HG03354 (cell line): ENCODE measurements around the gene CAND2.

Experiments used
- ATAC-seq: cut with Tn5 transposase; IDR thresholded peaks from one replicate; pipeline ENCODE4 v1.9.1; 2021; ENCODE audit warnings: mild to moderate bottlenecking; ENCODE audit not compliant: unreplicated experiment, poor library complexity, severe bottlenecking

Gene CAND2

DNA sequence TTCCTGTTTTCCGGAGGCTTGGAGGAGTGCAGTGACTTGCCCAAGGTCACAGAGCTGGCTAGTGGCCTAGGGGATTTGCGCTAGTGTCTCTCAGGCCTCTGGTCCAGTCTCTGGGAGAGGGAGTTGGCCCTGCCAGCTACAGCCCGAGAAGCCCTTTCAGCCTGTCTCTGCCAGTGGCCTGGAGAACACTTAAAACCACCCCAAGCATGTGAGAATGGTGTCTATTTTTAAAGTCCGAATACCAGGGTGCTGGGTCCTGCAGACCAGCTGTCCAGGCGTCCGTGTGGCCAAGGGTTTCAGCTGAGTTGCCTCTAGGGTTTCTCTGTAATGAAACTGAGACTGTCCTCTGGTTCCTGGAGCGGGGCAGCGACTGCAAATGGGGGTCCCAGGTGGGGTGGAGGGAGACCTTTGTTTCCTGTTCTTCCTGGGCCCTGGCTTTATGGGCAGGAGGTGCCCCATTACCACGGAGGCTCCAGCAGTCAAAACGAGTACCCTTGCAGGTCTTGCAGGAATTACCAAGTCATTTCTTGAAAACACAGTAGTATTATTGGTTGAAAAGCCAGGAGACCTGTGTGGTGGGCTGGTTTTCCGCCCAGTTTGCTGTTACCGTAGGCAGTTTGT is 2.2 kb downstream of the CAND2 start:
- no peak for ATAC-seq

DNA sequence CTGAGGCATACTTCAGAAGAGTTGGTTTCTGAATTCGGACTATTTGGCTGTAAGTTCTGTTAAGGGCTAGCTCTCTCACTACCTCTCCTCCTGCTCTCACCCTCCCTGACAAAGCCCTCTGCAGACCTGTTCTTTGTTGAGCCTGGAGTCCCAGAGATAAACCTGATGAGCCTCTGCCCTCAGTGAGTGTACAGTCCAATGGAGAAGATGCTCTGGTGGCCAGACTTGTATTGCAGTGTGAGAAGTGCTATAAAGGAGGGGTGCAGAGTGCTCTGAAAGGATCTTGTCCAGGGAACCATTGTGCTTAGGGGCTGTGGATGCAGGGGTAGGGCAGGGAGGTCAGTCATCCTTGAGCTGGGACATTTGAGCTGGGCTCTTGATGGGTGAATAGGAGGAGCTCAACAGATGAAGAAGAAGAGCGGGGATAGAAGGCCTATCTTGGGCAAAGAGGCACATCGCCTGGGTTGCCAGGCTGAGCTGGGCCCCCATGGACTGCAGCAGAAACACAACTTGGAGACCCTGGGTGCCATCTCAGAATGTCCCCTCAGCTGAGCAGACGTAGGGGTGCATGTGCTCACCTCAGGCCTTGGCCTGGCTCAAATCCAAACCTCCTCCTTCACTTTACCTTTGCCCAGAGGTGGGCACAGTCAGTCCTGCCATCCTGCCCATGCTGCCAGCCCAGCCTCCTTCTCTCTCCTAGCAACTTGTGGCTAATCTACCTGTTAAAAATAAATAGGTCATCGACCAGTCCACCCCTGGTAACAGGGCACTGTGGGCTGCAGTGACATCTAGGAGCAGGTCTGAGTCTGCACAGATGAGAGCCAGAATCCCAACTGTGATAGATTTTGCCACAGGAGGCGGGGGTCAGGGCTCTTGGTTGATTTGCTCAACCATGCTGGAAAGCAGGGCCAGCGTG is 3.3 kb downstream of the CAND2 start:
- no peak for ATAC-seq

GRCh38 chr3:12803371-12803770 is 6.9 kb downstream of the CAND2 start:
- no peak for ATAC-seq

GRCh38 chr3:12807066-12807465 is 10.6 kb downstream of the CAND2 start:
- ATAC-seq = no peak

DNA sequence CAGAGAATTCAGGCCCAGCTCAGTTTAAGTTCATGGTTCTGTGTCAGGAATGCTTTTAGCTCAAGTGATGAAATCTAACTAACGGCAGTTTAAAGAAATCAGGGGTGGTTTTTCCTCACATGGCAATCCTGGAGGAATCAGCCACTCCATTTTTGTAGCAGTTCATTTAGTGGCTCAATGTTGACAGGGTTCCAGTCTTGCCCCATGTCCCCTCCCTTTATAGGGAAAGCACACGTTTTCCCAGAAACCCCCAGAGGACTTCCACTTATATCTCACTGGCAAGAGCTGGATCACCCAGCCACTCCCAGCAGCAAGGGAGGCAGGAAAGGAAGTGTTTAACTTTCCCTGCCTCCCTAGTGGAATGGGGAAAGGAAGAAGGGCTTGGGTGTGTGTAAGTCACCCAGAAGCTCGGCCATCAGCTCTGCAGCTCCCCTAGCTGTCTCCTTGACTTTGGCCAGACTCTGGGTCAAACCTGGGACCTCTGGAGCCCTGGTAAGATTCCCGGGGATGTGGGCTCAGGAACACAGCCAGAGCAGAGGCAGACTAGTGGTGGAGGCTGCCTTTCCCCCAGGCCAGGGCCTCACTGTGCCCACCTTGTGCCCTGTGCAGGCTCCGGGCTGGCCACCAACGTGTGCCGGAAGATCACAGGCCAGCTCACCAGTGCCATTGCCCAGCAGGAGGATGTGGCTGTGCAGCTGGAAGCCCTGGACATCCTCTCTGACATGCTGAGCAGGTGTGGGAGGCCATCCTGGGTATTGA is 11.3 kb downstream of the CAND2 start:
- ATAC-seq = no peak

GRCh38 chr3:12808587-12808986 is 12.1 kb downstream of the CAND2 start:
- ATAC-seq = no peak

DNA sequence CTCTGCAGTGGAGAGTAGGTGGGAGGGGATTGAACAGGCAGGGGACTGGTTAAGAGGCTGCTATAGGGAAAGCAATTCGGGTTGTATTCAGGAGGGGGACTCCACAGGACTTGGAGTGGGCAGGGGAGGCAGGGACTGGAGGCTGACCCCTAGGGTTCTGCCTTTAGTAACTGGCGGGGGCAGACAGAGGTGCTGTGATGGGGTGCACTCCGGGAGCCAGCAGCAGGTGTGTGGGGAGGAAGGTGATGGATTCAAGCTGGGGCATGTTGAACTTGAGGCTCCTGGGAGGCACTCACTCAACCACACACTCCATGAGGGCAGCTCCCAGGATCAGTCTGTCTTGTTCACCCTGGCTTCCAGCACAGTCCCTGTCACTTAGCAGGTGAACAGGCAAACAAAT is 12.5 kb downstream of the CAND2 start:
- ATAC-seq = no peak

DNA sequence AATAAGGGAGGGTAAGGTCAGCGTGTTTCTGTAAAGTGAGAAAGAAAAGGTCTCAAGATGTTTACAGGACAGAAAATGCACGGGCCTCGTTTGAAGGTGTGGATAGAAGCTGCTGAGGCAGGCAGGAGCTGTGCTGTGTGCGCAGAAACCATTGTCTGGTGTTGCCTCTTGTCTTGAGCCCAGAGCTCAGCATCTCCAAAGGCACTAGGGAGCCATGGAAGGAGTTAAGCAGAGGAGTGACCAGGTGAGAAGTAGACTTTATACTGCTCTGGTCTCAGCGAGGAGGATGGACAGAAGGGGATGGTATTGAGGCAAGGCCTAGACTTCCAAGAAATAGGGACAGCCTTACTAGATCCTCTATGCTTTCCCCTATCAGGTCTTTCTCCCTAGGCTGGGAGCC is 13.0 kb downstream of the CAND2 start:
- no peak for ATAC-seq

DNA sequence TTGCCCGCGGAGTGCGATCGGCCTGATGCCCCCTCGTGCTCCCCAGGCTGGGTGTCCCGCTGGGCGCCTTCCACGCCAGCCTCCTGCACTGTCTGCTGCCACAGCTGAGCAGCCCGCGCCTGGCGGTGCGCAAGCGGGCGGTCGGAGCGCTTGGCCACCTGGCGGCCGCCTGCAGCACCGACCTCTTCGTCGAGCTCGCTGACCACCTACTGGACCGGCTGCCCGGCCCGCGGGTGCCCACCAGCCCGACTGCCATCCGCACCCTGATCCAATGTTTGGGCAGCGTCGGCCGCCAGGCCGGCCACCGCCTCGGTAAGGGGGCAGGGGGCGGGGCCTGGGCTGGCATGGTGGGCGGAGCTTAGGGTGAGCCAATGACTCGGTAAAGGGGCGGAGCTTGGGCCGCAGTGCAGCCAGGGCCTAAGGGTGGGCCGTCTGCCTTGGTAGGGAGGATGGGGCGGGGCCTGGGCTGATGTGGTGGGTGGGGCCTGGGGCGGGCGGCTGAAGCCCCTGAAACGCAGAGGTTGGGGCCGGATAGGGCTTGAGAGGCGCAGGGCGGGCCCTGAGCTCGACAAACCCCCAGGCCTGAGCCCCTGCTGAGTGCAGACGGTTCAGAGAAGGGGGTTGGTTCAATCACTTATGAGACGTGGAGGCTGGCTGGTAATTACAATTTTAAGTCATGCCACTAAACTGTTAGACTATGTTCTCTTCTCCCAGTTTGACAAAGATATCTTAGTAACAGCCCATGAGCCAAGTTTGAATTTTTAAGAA is 13.7 kb downstream of the CAND2 start:
- ATAC-seq = peak; percentile 98

- no peak for ATAC-seq
Measured at GRCh38 chr3:12810961-12811360, 14.5 kb downstream of the CAND2 start.

DNA sequence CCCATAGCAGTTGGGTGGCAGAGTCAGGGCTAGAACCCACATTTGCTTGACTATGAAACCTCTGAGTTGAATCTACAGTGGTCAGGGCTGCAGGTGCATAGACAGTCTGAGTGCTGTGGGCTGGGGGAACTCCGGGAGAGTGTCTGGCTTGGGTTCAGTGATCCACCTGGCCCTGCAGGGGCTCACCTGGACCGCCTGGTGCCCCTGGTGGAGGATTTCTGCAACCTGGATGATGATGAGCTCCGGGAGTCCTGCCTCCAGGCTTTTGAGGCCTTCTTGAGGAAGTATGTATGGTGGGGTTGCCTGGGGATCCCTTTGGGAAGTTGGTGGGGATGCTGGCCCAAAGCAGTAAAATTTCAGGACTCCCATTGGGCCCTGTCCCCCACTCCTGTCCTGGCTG is 16.3 kb downstream of the CAND2 start:
- no peak for ATAC-seq

DNA sequence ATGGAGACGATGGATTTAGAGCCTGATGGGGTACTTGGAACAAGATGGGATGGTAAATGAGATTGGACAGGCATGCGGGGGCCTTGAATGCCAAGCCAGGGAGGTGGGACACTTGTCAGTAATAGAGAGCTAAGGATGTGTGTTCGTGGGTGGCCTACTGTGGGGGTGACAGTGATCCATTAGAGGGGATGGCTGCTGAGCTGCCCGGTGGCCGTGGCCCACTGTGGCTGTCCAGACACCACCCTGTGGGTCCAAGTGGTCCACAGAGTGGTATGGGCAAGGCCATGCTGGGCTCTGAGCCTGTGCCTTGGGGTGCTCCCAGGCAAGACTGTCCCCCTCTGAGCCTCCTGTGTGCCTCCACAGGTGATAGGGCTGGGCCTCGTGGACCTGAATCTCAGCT is 17.5 kb downstream of the CAND2 start:
- no peak for ATAC-seq

GRCh38 chr3:12815078-12815477 is 18.6 kb downstream of the CAND2 start:
- no peak for ATAC-seq

DNA sequence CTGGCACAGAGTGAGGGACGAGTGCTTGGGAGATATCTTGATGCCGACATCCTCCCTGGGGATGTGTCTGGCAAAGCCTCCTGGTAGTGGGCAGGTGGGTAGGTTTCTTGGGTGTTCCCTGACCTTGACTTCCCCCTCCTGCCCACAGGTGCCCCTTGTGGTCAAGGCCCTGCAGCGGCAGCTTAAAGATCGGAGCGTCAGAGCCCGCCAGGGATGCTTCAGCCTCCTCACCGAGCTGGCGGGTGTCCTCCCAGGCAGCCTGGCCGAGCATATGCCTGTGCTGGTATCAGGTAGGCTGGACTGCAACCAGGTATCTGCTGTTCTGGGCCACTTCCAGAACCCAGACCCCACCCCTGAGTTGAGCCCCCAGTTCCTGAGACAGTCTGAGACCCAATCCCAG is 19.2 kb downstream of the CAND2 start:
- no peak for ATAC-seq

DNA sequence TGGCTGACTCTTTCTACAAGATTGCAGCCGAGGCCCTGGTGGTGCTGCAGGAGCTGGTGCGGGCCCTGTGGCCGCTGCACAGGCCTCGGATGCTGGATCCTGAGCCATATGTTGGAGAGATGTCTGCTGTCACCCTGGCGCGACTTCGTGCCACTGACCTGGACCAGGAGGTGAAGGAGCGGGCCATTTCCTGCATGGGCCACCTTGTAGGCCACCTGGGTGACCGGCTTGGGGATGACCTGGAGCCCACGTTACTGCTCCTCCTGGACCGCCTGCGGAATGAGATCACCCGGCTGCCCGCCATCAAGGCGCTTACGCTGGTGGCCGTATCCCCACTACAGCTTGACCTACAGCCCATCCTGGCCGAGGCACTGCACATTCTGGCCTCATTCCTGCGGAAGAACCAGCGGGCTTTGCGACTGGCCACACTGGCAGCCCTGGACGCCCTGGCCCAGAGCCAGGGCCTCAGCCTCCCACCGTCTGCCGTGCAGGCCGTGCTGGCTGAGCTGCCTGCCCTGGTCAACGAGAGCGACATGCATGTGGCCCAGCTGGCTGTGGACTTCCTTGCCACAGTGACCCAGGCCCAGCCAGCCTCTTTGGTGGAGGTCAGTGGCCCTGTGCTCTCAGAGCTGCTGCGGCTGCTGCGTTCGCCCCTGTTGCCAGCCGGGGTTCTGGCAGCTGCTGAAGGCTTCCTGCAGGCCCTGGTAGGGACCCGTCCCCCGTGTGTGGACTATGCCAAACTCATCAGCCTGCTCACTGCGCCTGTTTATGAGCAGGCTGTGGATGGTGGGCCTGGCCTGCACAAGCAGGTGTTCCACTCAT is 20.3 kb downstream of the CAND2 start:
- ATAC-seq = no peak

GRCh38 chr3:12817343-12817710 is 20.8 kb downstream of the CAND2 start:
- no peak for ATAC-seq

DNA sequence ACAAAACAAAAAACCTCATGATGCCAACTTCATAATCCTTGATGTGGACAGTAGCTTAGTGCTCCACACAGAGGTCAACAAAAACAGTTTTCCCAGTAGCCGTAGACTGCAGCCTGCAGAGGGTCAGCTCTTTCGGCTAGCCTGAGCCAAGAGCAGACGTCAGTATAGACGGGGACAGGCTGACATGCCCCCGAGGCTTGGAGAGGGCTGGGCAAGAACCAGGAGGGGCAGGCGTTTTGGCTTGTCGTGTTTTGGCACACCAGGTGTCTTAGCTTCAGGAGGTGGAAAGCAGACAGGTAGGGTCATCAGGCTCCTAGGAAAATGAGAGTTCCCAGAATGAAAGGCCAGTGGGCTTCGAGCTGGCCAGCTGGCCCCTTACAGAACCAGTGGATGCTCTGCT is 21.8 kb downstream of the CAND2 start:
- ATAC-seq = no peak

GRCh38 chr3:12818773-12819172 is 22.3 kb downstream of the CAND2 start:
- no peak for ATAC-seq

GRCh38 chr3:12822725-12823373 is 26.4 kb downstream of the CAND2 start:
- no peak for ATAC-seq
